NB4 (cell line): ENCODE data around the gene FERMT1.
A peak's percentile ranks its signal among the peaks of the same experiment; 100 is the strongest.

ENCODE experiments used
- POLR2A ChIP-seq: IDR thresholded peaks from 2 replicates; pipeline ENCODE4 v1.6.1; 2011; ENCODE audit warnings: mild to moderate bottlenecking; ENCODE audit not compliant: insufficient read length; ENCODE audit errors: extremely low read depth
- TF ChIP-seq, protein P1 (sequence below): IDR thresholded peaks from one replicate; pipeline ENCODE4 v1.5.1; 2012; ENCODE audit warnings: low read depth, low read length
- TF ChIP-seq, protein P2 (sequence below): IDR thresholded peaks from 2 replicates; pipeline ENCODE4 v1.6.1; 2011; ENCODE audit warnings: low read depth, low read length

DNA sequence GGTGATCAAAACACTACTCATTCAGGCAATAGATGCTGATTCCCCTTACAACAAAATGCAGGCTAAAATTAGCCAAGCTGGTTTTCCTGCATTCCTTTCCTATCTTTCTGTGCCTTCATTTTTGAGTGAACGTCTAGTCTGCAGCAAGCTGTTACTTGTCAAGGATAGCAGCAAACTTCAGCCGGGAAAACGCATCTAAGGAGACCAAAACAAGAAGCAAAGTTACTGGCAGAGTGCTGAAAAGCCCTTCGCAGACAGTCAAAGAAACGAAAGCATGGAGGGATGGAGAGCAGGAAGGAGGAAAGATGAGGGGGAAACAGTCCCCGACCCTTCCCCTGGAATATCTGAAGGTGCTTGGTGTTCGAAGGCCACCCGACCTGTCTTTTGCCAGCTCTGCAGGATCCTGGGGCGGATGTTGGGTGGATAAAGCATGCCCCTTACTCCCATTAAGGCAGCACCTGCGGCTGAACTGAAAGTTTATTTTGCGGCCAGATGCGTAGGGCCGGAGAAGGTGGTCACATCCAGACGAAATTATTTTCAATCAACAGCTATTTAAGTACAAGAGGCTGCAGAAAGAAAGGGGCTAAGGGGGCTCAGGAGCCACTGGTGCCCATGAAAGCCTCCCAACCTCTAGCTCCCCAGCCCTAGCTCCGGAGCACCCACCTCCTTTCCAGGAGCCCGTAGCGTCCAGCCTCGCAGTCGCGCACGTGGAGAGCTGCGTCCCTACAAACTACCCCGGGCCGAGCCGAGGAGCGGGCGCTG lies 538 bp downstream of the FERMT1 start:
- TF ChIP-seq, protein P1, sequence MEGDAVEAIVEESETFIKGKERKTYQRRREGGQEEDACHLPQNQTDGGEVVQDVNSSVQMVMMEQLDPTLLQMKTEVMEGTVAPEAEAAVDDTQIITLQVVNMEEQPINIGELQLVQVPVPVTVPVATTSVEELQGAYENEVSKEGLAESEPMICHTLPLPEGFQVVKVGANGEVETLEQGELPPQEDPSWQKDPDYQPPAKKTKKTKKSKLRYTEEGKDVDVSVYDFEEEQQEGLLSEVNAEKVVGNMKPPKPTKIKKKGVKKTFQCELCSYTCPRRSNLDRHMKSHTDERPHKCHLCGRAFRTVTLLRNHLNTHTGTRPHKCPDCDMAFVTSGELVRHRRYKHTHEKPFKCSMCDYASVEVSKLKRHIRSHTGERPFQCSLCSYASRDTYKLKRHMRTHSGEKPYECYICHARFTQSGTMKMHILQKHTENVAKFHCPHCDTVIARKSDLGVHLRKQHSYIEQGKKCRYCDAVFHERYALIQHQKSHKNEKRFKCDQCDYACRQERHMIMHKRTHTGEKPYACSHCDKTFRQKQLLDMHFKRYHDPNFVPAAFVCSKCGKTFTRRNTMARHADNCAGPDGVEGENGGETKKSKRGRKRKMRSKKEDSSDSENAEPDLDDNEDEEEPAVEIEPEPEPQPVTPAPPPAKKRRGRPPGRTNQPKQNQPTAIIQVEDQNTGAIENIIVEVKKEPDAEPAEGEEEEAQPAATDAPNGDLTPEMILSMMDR: no peak
- TF ChIP-seq POLR2A: no peak
- TF ChIP-seq, protein P2, sequence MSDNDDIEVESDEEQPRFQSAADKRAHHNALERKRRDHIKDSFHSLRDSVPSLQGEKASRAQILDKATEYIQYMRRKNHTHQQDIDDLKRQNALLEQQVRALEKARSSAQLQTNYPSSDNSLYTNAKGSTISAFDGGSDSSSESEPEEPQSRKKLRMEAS: peak; percentile 77
